ENCODE results near the gene DBNDD2. TPM values are rescaled to one million over a fixed set of nuclear protein-coding genes. Genes with fewer than 3 reads are reported as not detected.
A peak's percentile ranks its signal among the peaks of the same experiment; 100 is the strongest.

DBNDD2 gene
- total RNA-seq (10 to 100 TPM in 8 of 9 donors, 1 to 10 TPM in 1; 2.1 to 71.1 (median 29.5) TPM), polyA plus RNA-seq (10 to 100 TPM; 21.6 to 52.1 (median 34.8) TPM)
- long read RNA-seq, donor 1, partial matches to known transcripts: 0 of 1 reads
- long read RNA-seq, donor 1, other reads (novel, unspliced or antisense): 0 of 1 reads
- long read RNA-seq, donor 2, partial matches to known transcripts: 0 of 1 reads
- long read RNA-seq, donor 2, other reads (novel, unspliced or antisense): 0 of 1 reads
- long read RNA-seq, donor 3, partial matches to known transcripts: 0 of 1 reads
- long read RNA-seq, donor 3, other reads (novel, unspliced or antisense): 0 of 1 reads
- long read RNA-seq, donor 4, transcript DBNDD2-202 (4 exons, 1,078 nt): major isoform, 18 of 21 reads
- long read RNA-seq, donor 4, partial matches to known transcripts: 0 of 21 reads
- long read RNA-seq, donor 4, other reads (novel, unspliced or antisense): 2 of 21 reads
- long read RNA-seq, donor 5, transcript DBNDD2-203 (3 exons, 1,417 nt): minor isoform, 5 of 62 reads
- long read RNA-seq, donor 5, transcript DBNDD2-202 (4 exons, 1,078 nt): major isoform, 46 of 62 reads
- long read RNA-seq, donor 5, partial matches to known transcripts: 1 of 62 reads
- long read RNA-seq, donor 5, other reads (novel, unspliced or antisense): 2 of 62 reads
- long read RNA-seq, donor 6, transcript DBNDD2-202 (4 exons, 1,078 nt): major isoform, 6 of 13 reads
- long read RNA-seq, donor 6, partial matches to known transcripts: 0 of 13 reads
- long read RNA-seq, donor 6, other reads (novel, unspliced or antisense): 3 of 13 reads
- long read RNA-seq, donor 7, partial matches to known transcripts: 0 of 1 reads
- long read RNA-seq, donor 7, other reads (novel, unspliced or antisense): 0 of 1 reads
- long read RNA-seq, donor 8, partial matches to known transcripts: 0 of 4 reads
- long read RNA-seq, donor 8, other reads (novel, unspliced or antisense): 0 of 4 reads
- long read RNA-seq, donor 9, partial matches to known transcripts: 0 of 4 reads
- long read RNA-seq, donor 9, other reads (novel, unspliced or antisense): 0 of 4 reads
- long read RNA-seq, donor 10, partial matches to known transcripts: 0 of 2 reads
- long read RNA-seq, donor 10, other reads (novel, unspliced or antisense): 0 of 2 reads

GRCh38 chr20:45407783-45408645, at the start of gene DBNDD2:
Gene DBNDD2 (plus strand): TSS chr20:45408289. CDS start chr20:45408468, 179 bp downstream.
- intact Hi-C loops (cut with DNase I): no loop called here
- H3K4me1 ChIP-seq (replicated peaks in 1 of 2): peaks cover 6 to 29% of the 10 kb centered on the region in 2 donors
- no peaks in the 10 kb centered on the region for H3K27me3 ChIP-seq
- TF ChIP-seq CTCF (IDR thresholded peaks at IDR 0.05) (no peak), POLR2A (IDR thresholded peaks at IDR 0.05) (no peak)
- H3K4me3 ChIP-seq: peak within 1 kb of the TSS; percentile 46 to 83 (median 56)
- H3K27ac ChIP-seq: peak within 1 kb of the TSS in 4 of 5 donors; percentile 45 to 90 (median 74)
- no peaks in the 10 kb centered on the region for H3K9me3 ChIP-seq (replicated peaks in 1 of 3)
- 89 to 92% (median 91%) methylated on average over 17 to 21 of the region's 21 CpGs for WGBS, 4 donors
- H3K36me3 ChIP-seq (replicated peaks in 1 of 2): peaks cover 0 to 12% of the 10 kb centered on the region in 2 donors
- DNase-seq: no peak

GRCh38 chr20:45359069-45359405, 49.1 kb upstream of the DBNDD2 start:
- no peak overlapping the region for H3K4me3 ChIP-seq
- 18 to 30% (median 28%) methylated on average over 7 of the region's 7 CpGs for WGBS, 4 donors
- DNase-seq: peak; percentile 64 to 94 (median 85)
- peaks cover 41 to 55% of the 10 kb centered on the region in 2 donors for H3K4me1 ChIP-seq (replicated peaks in 1 of 2)
- no peaks in the 10 kb centered on the region for H3K27me3 ChIP-seq
- no peaks in the 10 kb centered on the region for H3K9me3 ChIP-seq (replicated peaks in 1 of 3)
- TF ChIP-seq CTCF (IDR thresholded peaks at IDR 0.05) (no peak), POLR2A (IDR thresholded peaks at IDR 0.05) (peak in 1 of 2 donors; percentile 55)
- intact Hi-C loops (cut with DNase I): no loop called here
- no peaks in the 10 kb centered on the region for H3K36me3 ChIP-seq (replicated peaks in 1 of 2)
- peak overlapping the region; percentile 61 to 97 (median 89) for H3K27ac ChIP-seq

- Histone ChIP-seq H3K9me3 (replicated peaks in 1 of 3) (no peaks in the 10 kb centered on the region), H3K27me3 (no peaks in the 10 kb centered on the region), H3K27ac (peak overlapping the region; percentile 61 to 97 (median 89)), H3K4me1 (replicated peaks in 1 of 2) (peaks cover 40 to 54% of the 10 kb centered on the region in 2 donors), H3K36me3 (replicated peaks in 1 of 2) (no peaks in the 10 kb centered on the region), H3K4me3 (no peak overlapping the region)
- 68 to 73% (median 71%) methylated on average over 8 to 9 of the region's 9 CpGs for WGBS, 4 donors
- TF ChIP-seq POLR2A (IDR thresholded peaks at IDR 0.05): no peak
- TF ChIP-seq CTCF (IDR thresholded peaks at IDR 0.05): no peak
- DNase-seq: peak in 3 of 7 donors; percentile 40 to 68 (median 47)
- intact Hi-C loops (cut with DNase I): no loop called here
Observed at GRCh38 chr20:45359406-45360148, 48.5 kb upstream of the DBNDD2 start.

All from adrenal gland (tissue), 19 donors.